ENCODE results near the gene DLG5. TPM values are rescaled to one million over a fixed set of nuclear protein-coding genes. Genes with fewer than 3 reads are reported as not detected.

DLG5 gene
- total RNA-seq, 3 donors from 2014 or later, result 43.0 to 192 (median 138) TPM

- intact Hi-C loops (cut with DNase I; ENCODE audit: low total_unique reads), result loop anchor here (10.0 kb wide), 1 partner anchor 134 kb away; no protein-coding TSS in a partner anchor
- H3K27ac ChIP-seq, result peak overlapping the region; percentile 52 to 55
These were observed 75.8 kb downstream of the DLG5 start for GRCh38 chr10:77850620-77851231.

GRCh38 chr10:77849039-77849664, 77.4 kb downstream of the DLG5 start:
- Histone ChIP-seq H3K27me3 (no peaks in the 10 kb centered on the region), H3K4me3 (no peak overlapping the region), H3K9me3 (no peaks in the 10 kb centered on the region), H3K4me1 (peaks cover 0 to 3% of the 10 kb centered on the region in 2 donors), H3K27ac (peak overlapping the region in 1 of 2 donors; percentile 48), H3K36me3 (no peaks in the 10 kb centered on the region)
- intact Hi-C loops (cut with DNase I; ENCODE audit: low total_unique reads), result no loop called here
- TF ChIP-seq POLR2AphosphoS5 (IDR thresholded peaks at IDR 0.05), result no peak
- DNase-seq (ENCODE audit: low spot score in 2 of 2), result no peak

More at GRCh38 chr10:77850620-77851231, 75.8 kb downstream of the DLG5 start:
- Histone ChIP-seq H3K9me3 (no peaks in the 10 kb centered on the region), H3K4me3 (peak overlapping the region in 1 of 3 donors; percentile 28), H3K36me3 (no peaks in the 10 kb centered on the region), H3K27me3 (no peaks in the 10 kb centered on the region), H3K4me1 (peaks cover 0 to 3% of the 10 kb centered on the region in 2 donors)
- TF ChIP-seq POLR2A (IDR thresholded peaks at IDR 0.05) (no peak), POLR2AphosphoS5 (IDR thresholded peaks at IDR 0.05) (no peak), CTCF (IDR thresholded peaks at IDR 0.05) (no peak)
- DNase-seq (ENCODE audit: low spot score in 2 of 2), result no peak

GRCh38 chr10:77846718-77847311, 79.7 kb downstream of the DLG5 start:
- Histone ChIP-seq H3K27ac (peak overlapping the region; percentile 70 to 80), H3K4me1 (no peaks in the 10 kb centered on the region), H3K9me3 (no peaks in the 10 kb centered on the region), H3K4me3 (peak overlapping the region in 1 of 3 donors; percentile 22), H3K27me3 (no peaks in the 10 kb centered on the region), H3K36me3 (no peaks in the 10 kb centered on the region)
- intact Hi-C loops (cut with DNase I; ENCODE audit: low total_unique reads), result no loop called here
- TF ChIP-seq POLR2AphosphoS5 (IDR thresholded peaks at IDR 0.05) (peak; percentile 47 to 64 (median 63)), POLR2A (IDR thresholded peaks at IDR 0.05) (no peak), CTCF (IDR thresholded peaks at IDR 0.05) (peak; percentile 92 to 97 (median 96))
- peak; percentile 74 to 82 for DNase-seq (ENCODE audit: low spot score in 2 of 2)

- no peak overlapping the region for H3K4me3 ChIP-seq
- H3K9me3 ChIP-seq, result no peaks in the 10 kb centered on the region
- H3K27me3 ChIP-seq, result no peaks in the 10 kb centered on the region
- DNase-seq (ENCODE audit: low spot score in 2 of 2), result no peak
- intact Hi-C loops (cut with DNase I; ENCODE audit: low total_unique reads), result no loop called here
- no peaks in the 10 kb centered on the region for H3K4me1 ChIP-seq
- peak overlapping the region; percentile 45 to 78 for H3K27ac ChIP-seq
- TF ChIP-seq CTCF (IDR thresholded peaks at IDR 0.05) (no peak), POLR2A (IDR thresholded peaks at IDR 0.05) (no peak), POLR2AphosphoS5 (IDR thresholded peaks at IDR 0.05) (no peak)
- H3K36me3 ChIP-seq, result no peaks in the 10 kb centered on the region
These were observed 81.1 kb downstream of the DLG5 start for GRCh38 chr10:77845451-77845850.

- H3K4me3 ChIP-seq, result no peak overlapping the region
- intact Hi-C loops (cut with DNase I; ENCODE audit: low total_unique reads), result no loop called here
- TF ChIP-seq POLR2A (IDR thresholded peaks at IDR 0.05) (no peak), CTCF (IDR thresholded peaks at IDR 0.05) (no peak), POLR2AphosphoS5 (IDR thresholded peaks at IDR 0.05) (no peak)
- H3K27ac ChIP-seq, result peak overlapping the region; percentile 45 to 78
- H3K27me3 ChIP-seq, result no peaks in the 10 kb centered on the region
- H3K9me3 ChIP-seq, result no peaks in the 10 kb centered on the region
- no peaks in the 10 kb centered on the region for H3K4me1 ChIP-seq
- no peaks in the 10 kb centered on the region for H3K36me3 ChIP-seq
- peak in 1 of 2 donors; percentile 77 for DNase-seq (ENCODE audit: low spot score in 2 of 2)
These were observed 81.7 kb downstream of the DLG5 start for GRCh38 chr10:77844713-77845445.
